ENCODE data around the gene RHBDD3.

RHBDD3 gene

GRCh38 chr22:29231971-29232959, 35.5 kb downstream of the RHBDD3 start:
- TF ChIP-seq PATZ1 (CRISPR knock-in tag; IDR thresholded peaks at IDR 0.05; ENCODE audit: borderline replicate concordance) (no peak), CSDC2 (CRISPR knock-in tag; IDR thresholded peaks at IDR 0.05) (no peak), TSHZ2 (CRISPR knock-in tag; IDR thresholded peaks at IDR 0.05) (no peak), BACH2 (CRISPR knock-in tag; IDR thresholded peaks at IDR 0.05; ENCODE audit: borderline replicate concordance) (no peak)
- TF ChIP-seq, protein P1, sequence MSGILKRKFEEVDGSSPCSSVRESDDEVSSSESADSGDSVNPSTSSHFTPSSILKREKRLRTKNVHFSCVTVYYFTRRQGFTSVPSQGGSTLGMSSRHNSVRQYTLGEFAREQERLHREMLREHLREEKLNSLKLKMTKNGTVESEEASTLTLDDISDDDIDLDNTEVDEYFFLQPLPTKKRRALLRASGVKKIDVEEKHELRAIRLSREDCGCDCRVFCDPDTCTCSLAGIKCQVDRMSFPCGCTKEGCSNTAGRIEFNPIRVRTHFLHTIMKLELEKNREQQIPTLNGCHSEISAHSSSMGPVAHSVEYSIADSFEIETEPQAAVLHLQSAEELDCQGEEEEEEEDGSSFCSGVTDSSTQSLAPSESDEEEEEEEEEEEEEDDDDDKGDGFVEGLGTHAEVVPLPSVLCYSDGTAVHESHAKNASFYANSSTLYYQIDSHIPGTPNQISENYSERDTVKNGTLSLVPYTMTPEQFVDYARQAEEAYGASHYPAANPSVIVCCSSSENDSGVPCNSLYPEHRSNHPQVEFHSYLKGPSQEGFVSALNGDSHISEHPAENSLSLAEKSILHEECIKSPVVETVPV (CRISPR knock-in tag; IDR thresholded peaks at IDR 0.05), result no peak

GRCh38 chr22:29230972-29231875, 36.6 kb downstream of the RHBDD3 start:
- ATAC-seq, result no peak

More at GRCh38 chr22:29231971-29232959, 35.5 kb downstream of the RHBDD3 start:
- ATAC-seq, result no peak

More at GRCh38 chr22:29230972-29231875, 36.6 kb downstream of the RHBDD3 start:
- TF ChIP-seq TSHZ2 (CRISPR knock-in tag; IDR thresholded peaks at IDR 0.05) (no peak), ZNF8 (CRISPR knock-in tag; IDR thresholded peaks at IDR 0.05) (no peak), ISL1 (CRISPR knock-in tag; IDR thresholded peaks at IDR 0.05) (no peak), OSR1 (CRISPR knock-in tag; IDR thresholded peaks at IDR 0.05) (no peak), CSDC2 (CRISPR knock-in tag; IDR thresholded peaks at IDR 0.05) (no peak), BACH2 (CRISPR knock-in tag; IDR thresholded peaks at IDR 0.05; ENCODE audit: borderline replicate concordance) (no peak), TOX (CRISPR knock-in tag; IDR thresholded peaks at IDR 0.05; ENCODE audit: borderline replicate concordance) (no peak), RARB (CRISPR knock-in tag; IDR thresholded peaks at IDR 0.05) (no peak), ZFP3 (CRISPR knock-in tag; IDR thresholded peaks at IDR 0.05) (no peak), ZFP30 (CRISPR knock-in tag; IDR thresholded peaks at IDR 0.05) (no peak), PATZ1 (CRISPR knock-in tag; IDR thresholded peaks at IDR 0.05; ENCODE audit: borderline replicate concordance) (no peak), ESRRG (CRISPR knock-in tag; IDR thresholded peaks at IDR 0.05) (no peak), ZNF70 (CRISPR knock-in tag; IDR thresholded peaks at IDR 0.05) (no peak), ARNTL (CRISPR knock-in tag; IDR thresholded peaks at IDR 0.05; ENCODE audit: borderline replicate concordance, low read depth) (no peak), TCF4 (CRISPR knock-in tag; IDR thresholded peaks at IDR 0.05; ENCODE audit: borderline replicate concordance) (no peak)
- TF ChIP-seq, protein P2, sequence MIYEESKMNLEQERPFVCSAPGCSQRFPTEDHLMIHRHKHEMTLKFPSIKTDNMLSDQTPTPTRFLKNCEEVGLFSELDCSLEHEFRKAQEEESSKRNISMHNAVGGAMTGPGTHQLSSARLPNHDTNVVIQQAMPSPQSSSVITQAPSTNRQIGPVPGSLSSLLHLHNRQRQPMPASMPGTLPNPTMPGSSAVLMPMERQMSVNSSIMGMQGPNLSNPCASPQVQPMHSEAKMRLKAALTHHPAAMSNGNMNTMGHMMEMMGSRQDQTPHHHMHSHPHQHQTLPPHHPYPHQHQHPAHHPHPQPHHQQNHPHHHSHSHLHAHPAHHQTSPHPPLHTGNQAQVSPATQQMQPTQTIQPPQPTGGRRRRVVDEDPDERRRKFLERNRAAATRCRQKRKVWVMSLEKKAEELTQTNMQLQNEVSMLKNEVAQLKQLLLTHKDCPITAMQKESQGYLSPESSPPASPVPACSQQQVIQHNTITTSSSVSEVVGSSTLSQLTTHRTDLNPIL (CRISPR knock-in tag; IDR thresholded peaks at IDR 0.05; ENCODE audit: low read depth), result no peak

Data from SK-N-SH treated with all-trans-retinoic acid at 6 μM for 48 hours (cell line).